SH-SY5Y (cell line): ENCODE measurements around the gene ELMO1.

Source experiments
- GATA2 ChIP-seq: IDR thresholded peaks from 2 replicates; pipeline ENCODE4 v1.6.1; 2011; ENCODE audit warnings: mild to moderate bottlenecking, low read depth, low read length
- GATA3 ChIP-seq: IDR thresholded peaks from 2 replicates; pipeline ENCODE4 v1.6.1; 2011; ENCODE audit warnings: low read depth, mild to moderate bottlenecking, low read length, moderate library complexity

Gene ELMO1

GRCh38 chr7:37446371-37446770 is 2.3 kb downstream of the ELMO1 start:
- TF ChIP-seq GATA2 (no peak), GATA3 (no peak)

DNA sequence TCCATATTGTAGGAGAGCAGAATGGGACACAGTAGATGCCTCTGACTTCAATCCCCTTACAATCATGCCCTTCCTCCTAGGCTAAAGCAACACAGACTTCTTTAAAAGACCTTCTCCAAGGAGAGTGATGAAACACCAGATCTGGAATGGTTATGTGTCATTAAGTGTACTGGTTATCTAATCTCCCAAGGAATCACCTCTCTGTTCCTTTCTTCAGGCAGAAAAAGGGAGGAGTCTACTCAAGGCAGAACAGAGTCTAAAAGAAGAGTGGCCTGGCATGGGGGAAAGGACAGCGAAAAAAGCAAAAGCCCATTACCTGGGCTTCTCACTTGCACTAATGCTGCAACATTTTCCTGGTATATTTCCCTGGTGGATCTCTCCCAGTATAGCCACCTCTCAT is 2.9 kb downstream of the ELMO1 start:
- TF ChIP-seq GATA2 (no peak), GATA3 (no peak)

DNA sequence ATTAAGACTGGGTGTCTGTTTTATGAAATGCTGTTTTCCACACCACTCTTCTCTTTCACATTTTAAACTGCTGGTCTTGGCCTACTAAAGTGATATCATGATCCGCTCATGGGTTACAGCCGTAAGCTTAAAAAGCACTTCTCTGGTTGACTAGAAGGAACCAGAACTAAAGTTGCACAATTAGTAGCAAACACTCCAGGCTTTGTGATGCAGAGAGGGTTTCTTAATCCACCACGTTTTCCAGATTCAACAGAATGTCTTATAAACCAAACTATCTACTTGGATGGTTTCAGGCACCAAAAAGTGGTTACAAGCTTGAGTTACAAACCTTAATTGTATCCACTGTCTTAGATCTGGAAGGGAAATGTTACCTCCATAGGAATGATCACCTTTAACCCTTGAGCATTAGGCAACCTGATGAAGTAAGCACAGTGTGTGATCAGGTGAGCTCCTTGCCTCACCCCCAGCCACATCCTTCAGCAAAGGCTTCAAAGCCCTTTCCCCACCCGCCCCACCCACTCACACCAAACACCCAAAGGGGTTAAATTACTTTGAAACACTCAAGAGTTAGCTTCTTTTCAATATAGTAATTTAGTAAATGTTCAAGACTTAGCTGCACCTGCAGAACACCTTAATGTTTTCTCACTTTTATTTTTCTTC is 3.5 kb downstream of the ELMO1 start:
- TF ChIP-seq GATA2 = no peak
- no peak for TF ChIP-seq GATA3

DNA sequence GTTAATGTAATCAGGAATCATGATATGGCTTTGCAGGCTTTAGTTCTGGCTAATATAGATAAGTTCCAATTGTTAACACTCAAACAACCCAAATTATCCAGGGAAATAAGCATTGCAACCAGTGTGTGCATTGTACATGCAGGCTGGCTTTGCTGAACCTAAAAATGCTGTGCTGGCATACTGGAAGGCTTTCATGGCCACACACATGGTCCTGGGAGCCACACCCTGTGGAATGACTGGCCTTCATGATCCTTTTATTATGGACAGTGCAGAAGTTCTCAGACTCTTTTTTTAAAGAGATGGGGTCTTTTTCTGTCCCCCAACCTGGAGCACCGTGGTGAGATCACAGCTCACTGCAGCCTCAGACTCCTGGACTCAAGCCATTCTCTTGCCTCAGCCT is 5.0 kb downstream of the ELMO1 start:
- TF ChIP-seq GATA2 = no peak

- TF ChIP-seq GATA3 (no peak), GATA2 (no peak)
Measured at GRCh38 chr7:37442268-37442667, 6.4 kb downstream of the ELMO1 start.

DNA sequence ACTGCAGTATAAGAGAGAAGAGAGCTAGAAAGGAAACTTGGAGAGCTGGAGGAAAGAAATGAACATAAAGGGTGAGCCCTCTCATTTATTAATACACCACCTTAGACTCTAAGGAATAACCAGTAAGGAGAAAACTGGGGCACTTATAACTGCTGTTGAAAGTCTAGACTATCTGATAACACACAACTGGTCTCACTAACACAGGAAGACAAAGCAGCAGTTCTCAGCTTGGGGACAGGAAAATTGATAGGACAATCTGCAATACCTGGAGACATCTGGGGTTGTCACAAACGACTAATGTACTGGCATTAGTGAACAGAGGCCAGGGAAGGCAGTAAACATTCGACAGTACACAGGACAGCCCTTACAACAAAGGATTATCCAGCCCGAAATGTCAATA is 6.8 kb downstream of the ELMO1 start:
- no peak for TF ChIP-seq GATA3
- no peak for TF ChIP-seq GATA2

DNA sequence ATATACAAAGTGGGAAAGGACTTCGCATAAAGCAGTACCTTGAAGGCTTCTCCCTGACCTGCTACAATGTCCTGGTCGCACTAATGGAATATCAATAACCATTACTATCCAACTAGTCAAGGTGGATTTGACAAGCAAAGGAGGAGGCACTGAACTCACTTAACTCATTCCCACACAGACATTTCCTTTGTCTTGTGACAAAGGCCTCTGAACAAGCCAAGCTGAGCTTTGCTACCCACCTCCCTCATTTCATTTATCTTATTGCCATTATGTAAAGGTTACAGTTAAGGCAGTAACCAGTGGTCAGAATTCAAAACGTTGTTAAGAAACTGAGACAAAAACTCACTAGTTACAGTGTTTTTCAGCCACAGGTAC is 7.3 kb downstream of the ELMO1 start:
- TF ChIP-seq GATA2 = no peak
- no peak for TF ChIP-seq GATA3

DNA sequence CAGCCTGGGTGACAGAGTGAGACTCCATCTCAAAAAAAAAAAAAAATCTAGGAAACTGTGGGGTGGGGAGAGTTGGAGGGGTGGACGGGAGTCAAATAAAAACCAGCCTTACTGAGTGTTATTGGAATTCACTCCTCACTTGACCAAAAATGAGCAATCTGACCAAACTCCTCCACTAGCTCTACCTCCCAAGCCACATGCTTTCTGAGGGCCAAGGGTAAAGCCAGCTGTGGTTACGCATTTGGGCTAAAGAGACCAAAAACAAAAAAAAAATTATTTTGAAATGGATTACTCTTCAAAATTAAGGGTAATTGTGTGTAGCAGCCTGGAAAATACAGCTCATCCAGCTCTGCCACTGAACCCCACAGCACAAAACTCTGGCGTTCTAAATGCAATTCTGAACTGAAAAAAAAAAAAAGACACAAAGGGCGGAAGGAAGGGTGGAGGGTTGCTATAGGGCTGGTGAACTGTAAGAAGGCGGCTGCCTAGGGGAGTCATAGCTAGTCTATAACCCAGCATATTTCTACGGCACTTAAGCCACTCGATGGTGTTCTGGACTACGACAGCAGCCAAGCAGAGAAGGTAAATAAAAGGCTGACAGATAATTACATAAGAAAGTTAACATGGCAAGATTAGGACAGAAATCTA is 7.8 kb downstream of the ELMO1 start:
- TF ChIP-seq GATA3 (no peak), GATA2 (no peak)

- TF ChIP-seq GATA2 (no peak), GATA3 (no peak)
Measured at GRCh38 chr7:37439653-37440026, 9.0 kb downstream of the ELMO1 start.

DNA sequence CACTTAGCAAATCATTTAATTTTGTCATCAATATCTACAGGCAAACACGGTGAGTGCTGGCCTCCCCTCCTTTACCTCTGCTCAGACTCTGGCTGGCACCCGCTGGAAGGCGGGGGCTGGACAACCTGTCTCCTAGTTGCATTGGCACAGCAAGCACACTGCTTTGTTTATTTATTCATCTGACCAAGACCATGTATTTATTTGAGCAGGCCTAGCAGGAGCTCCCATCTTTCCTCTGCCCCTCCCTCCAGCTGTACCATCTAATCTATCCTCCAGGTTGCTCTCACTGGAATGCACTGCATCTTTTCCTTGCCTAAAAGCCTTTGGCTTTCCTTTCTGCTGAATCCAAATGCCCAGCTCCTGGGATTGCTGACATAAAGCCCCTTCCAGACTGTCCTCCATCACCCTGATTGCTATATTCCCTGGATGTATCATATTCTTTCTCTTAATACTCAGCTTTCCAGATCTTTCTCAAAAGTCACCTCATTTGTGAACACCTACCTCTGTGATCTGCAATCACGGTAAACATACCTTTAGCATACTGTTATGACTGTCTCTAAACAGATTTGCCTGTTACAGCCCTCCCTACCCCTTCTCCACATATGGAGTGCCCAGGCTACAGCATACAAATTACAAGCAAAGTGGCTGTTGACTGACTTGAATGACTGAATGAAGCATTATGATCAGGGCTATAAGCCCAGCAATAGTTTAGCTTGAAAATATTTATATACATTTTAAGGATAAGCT is 9.6 kb downstream of the ELMO1 start:
- TF ChIP-seq GATA3 = no peak
- TF ChIP-seq GATA2 = no peak

GRCh38 chr7:37435156-37435855 is 13.4 kb downstream of the ELMO1 start:
- TF ChIP-seq GATA2 = no peak

DNA sequence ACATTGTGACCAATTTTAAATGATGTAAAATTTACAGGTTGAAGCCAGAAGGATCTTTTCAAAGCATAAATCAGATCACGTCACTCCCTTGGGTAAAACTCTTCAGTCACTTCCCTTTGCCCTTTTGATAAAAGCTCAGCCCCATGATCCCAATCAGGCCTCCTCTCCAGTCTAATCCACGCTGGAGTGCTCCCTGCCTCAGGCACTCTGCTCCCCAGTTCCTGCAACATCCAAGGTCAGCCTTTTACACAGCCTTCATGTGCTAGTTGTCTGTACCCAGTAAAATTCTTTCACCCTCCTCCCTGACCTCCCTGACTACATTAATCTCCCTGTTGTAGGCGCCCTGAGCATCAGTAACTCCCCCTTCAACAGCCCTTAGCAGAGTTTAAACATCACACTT is 14.1 kb downstream of the ELMO1 start:
- TF ChIP-seq GATA3 (no peak), GATA2 (peak; percentile 33; the same call in 1 of the 2 replicates)

DNA sequence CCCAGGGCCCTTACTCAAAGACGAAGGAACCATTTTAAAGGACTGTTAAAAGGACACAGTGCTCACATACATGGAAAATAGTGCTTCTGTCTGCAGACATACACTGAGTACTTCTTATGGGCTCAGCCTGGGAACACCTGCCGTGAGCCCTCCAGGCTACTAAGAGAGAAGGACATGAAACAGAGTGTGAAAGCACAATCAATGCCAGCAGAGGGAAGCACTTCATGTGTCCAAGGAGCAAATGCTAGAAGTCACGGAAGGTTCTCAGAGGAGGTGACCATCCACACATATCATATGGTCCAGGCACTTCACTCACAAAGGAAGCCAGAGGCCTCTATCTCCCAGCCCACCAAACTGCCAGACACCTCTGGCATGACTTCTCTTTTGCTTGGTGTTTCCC is 15.5 kb downstream of the ELMO1 start:
- TF ChIP-seq GATA3 (no peak), GATA2 (no peak)

GRCh38 chr7:37432281-37432920 is 16.3 kb downstream of the ELMO1 start:
- no peak for TF ChIP-seq GATA3
- TF ChIP-seq GATA2 = no peak
